Central memory CD4-positive, alpha-beta T cell (primary cell): ENCODE measurements around the gene GPR135.

ENCODE experiments used
- DNase-seq: peaks from one replicate; pipeline ENCODE4 v3.0.0; 2022

GPR135 gene

DNA sequence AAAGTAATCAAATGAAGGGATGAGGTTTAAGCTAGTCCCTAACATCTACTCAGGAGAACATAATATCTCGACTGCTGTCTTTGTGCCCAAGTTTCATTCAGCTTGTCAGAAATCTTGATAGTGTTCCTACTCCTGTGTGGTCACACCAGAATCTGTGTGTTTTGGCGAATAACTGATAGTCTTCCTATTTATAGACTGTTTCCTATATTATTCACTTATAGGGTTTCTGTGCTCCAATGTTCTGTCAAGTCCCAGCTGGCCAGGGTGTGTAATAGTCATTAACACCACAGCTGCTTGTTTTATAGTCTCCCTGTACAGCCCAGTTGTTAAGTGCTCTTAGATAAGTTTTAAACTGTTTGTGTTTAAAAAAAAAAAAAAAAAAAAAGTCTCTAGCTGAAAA, 45.9 kb downstream of the GPR135 start:
- no peak for DNase-seq

DNA sequence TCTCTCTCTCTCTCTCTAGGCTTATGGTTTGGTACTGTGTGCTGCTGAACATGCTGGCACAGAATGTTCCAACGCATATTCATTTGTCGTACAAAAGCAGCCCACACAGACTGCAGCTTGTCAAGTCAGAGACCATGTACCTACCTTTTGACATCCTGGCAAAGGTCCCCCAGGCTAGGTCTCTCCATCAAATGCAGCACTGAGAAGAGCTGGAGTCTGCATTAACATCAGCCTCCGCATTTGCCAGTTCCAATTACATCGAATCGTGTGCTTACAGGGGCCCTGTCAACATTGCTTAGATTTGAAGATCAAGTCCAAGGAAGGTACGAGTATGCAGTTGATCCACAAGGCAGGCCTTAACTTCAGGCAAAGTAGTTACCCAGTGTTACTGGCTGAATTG, 47.9 kb downstream of the GPR135 start:
- no peak for DNase-seq

DNA sequence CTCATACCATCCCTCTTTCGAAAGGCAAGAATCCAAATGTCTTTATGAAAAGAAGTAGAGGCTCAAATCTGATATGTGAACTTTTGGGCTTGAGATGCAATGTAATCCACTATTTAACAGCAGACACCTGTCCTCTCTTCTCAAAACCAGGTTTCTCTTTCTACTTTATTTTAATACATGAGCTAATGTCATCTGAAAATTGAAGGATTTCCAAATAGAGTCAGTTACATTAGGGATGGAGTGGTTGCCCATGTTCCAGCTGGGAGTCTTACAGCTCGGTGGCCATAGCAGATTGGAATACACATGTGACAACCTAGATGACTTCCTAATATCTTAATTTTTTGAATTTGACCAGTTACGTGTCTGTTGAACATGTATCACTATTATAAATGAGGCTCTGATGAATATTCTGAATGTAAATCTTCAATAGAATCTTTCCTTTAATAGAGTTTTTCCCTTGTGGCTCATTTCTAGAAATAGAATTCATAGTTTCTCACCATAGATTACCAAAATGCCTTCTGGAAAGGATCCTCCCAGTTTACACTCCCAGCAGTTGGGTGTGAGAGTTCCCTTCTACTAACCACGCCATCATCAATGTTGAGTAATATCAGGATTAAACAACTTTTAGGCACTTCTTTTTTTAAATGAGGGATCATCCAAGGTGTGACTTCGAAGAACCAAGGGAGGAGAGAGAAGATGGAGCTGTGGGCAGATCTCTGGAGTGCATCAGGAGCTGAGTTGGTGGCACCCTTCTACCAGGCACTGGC, 49.2 kb downstream of the GPR135 start:
- DNase-seq = no peak
